Dermis lymphatic vessel endothelial cell (primary cell): ENCODE results near the gene CNOT3. TPM values are rescaled to one million over a fixed set of nuclear protein-coding genes. Genes with fewer than 3 reads are reported as not detected.

Experiments
- total RNA-seq: library from RNA; depleted of rRNA; stranded (reverse); fragments of >200 nt; gene quantifications from 2 replicates; pipeline ENCODE4 v1.2.1, GENCODE V29; 2014

The CNOT3 gene
- 5.7 and 9.2 TPM in 2 replicates for total RNA-seq

DNA sequence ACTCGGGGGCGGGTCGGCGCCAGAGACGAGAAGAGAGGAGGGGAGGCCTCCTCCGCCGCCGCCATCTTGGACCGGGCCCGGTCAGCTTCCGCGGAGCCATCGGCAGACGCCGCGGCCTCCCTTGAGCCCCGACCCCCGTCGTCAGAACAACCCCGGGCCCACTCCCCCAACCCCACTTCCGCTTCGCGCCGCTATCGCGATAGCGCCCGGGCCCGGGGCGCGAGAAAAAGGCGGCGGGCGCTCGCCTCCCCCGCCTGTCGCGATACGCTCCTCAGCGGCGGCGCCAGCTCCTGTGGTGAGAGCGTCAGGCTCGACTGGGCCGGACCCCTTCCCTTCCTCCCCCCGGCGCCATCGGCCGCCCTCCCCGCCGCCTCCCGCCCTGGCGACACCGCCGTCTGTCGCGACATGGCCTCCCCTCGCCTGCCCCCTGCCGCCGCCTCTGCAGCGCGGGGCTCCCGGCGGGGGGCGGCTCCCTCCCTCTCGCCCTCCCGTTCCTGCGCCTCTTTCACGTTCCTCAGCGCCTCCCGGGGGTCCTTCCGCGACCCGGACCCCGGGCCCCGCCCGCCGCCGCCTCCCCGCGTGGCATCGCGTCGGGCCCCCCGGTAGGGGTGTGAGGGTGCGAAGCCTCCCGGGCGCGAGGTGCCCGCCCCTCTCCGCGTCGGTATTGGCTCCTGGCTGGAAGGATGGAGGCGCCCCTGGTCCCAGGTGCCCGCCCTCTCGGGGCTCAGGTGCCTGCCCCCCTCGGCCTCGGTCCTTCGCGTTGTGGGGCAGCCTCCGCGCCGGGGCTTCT, at the start of gene CNOT3:
Gene CNOT3, plus strand, starts transcription at position 64 of the 790 bp plus-strand sequence. CDS start 5,217 bp downstream, outside the sequence.

DNA sequence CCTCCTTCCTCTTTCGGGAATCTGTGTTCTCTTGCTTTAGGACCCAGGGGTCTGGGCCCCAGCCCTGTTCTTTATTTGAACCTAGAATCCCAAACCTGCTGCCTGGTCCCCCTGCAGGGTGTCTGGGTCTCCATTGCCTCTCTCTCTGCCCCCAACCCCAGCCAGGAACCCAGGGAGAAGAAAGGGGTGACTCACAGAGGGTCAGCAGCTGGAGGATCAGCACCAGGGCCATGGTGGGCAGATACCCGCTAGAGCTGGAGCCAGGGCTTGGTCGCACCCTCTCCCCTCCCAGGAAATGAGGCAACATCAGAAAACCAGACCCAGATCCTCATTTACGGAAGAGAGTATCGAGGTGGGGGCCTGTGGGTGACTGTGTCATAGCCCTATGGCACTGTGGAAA, 37.0 kb upstream of the CNOT3 start, which contains the start of gene OSCAR:
Gene OSCAR, minus strand, starts transcription at position 243 of the 400 bp plus-strand sequence. Its CDS starts 11 bp downstream, at position 232.

DNA sequence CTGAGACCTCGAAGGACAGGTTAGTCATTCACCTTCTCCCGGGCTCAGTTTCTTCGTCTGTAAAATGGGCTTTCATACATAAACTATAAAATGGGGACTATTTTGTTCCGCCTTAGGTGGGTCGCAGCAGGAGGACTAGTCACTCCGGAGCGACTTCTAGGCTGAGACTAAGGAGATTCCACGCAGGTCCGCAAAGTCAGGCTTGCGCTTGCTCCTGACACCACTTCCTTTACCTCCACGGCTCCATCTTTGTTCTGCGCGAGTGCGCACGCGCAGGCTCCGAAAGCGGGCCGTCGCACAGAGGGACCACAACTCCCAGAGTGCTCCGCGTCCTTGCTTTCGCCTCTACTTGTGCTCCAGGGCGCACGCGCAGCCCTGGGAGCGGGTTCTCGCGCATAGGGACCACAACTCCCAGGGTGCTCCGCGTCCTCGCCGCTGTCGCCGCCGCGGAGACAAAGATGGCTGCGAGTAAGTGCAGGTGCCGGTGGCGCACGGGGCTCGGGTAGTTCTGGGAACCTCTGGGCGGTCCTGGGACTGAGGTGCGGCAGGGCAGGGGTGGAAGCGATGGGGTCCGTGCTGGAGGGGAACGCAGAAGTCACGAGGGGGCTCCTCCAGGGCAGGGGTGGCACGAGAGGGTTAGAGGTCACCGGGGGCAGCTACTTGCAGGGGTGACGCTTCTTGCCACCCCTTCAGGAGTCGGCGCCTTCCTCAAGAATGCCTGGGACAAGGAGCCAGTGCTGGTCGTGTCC, 35.0 kb upstream of the CNOT3 start, which contains the start of gene NDUFA3:
Gene NDUFA3, plus strand, starts transcription at position 435 of the 749 bp plus-strand sequence. Its CDS starts 24 bp downstream, at position 459.

DNA sequence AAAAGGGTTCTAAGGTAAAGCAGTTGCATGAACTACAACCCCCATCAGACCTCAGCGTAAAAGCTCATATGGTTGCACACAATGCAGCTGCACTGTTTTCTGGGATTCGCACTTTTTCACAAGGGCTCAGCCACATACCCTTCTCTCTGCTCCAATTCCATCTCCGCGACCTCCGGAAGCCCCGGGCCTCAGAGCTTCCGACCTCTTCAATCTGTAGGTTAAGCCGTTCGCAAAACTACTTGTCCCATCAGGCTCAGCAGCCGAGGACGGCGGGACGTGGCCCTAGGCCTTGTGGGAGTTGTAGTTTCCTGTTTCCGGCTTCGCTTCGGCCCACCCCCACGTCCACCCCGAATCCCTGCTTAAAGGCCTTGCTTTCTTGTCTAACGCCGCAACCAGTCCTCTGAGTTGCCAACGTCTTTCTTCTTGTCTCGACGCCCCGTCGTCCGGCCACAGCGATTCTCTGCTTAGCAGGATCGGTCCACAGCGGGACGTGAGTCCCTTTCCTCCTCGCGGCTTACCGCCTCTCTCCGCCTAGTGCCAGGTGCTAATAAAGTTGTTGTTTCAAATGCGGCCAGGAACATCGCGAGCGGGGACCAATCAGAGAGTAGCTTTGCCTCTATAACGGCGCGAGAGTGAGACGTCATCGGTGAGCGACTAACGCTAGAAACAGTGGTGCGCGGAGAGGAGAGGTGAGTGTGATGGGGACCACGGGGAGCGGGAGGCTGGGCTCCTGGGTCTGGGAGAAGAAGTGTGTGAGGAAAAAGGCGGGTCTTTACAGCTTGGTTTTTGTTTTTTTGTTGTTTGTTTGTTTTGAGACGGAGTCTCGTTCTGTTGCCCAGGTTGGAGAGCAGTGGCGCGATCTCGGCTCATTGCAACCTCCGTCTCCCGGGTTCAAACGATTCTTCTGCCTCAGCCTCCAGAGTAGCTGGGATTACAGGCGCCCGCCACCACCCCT, 22.2 kb upstream of the CNOT3 start, which contains the start of the genes PRPF31 and TFPT:
Gene PRPF31, plus strand, starts transcription at position 646 of the 955 bp plus-strand sequence. CDS start 2,525 bp downstream, outside the sequence.
Gene TFPT, minus strand, starts transcription at position 549 of the 955 bp plus-strand sequence. Its CDS starts 388 bp downstream, at position 161.

DNA sequence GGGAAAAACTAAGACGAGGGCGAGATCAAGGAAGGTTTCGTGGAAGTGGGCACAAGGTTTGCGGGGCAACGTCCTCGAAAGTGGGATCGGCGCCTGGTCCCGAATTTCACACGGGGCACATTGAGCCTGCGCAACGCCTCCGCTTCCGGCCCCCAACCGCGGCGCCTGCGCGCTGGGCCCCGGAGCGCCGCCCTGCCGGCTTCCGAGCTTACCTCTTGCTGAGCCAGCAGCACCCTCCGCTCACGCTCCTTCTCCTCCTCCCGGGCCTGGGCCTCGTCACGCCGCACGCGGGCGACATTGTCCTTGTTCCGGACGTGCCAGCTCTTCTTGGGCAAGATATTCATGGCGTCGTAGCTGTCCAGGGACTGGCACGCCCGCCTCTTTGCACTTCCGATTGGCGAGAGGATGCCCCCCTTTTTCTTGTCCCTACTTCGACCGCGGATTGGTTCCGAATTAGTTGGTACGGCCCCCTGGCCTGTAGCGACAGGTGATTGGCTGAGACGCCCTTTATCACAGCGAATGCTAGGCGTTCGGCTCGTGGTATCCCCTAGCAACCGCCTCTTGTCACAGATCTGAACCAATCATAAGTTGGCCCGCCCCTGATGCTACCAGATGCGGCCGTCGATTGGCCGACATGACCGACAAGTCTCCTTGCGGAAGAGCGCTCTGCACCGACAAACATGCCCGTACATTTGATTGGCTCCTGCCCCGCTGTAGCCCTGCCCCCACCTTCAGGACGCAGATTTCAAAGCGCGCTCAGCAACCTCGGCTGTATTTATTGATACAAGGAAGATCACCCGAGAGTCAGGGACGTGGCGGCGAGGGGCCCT, 22.0 kb downstream of the CNOT3 start, which contains the start of gene LENG1:
Gene LENG1, minus strand, starts transcription at position 370 of the 830 bp plus-strand sequence. Its CDS starts 26 bp downstream, at position 344.

DNA sequence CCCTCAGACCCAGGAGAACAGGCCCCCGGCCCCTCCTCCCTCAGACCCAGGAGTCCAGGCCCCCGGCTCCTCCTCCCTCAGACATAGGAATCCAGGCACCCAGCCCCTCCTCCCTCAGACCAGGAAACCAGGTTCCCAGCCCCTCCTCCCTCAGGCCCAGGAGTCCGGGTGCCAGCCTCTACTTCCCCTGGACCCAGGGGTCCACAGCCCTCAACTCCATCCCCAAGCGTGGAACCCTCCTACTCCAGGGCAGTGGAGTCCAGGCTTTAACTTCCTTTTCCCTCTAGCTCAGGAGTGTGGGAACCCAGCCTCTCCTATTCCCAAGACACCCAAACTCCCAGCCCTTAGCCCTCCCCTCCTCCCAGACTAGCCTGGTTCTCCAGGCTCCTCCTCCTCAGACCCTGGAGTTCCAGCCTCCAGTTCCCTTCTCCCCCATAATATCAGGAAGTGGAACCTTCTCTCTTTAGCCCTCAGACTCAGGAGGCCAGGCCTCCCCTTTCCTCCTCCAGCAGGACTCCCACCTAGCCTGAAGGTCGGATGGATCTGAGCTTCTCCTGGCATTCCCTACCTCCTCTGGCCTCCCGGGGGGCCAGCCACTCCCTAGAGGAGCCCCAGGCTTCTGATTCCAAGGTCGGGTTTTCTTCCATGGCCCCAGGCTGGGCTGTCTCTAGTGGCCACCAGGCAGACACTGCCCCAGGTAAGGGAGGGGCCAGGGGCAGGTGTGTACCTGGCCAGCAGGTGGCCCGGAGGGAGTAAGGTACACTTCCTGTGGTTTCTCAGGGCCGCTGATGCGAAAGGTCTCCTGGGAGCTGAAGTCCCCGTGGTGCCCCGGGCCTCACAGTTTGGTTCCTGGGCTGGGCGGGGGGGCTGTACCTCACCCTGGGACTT, 35.2 kb downstream of the CNOT3 start, which contains the start of gene TMC4:
Gene TMC4, minus strand, starts transcription at position 690 of the 888 bp plus-strand sequence. Its CDS starts 43 bp downstream, at position 647.

DNA sequence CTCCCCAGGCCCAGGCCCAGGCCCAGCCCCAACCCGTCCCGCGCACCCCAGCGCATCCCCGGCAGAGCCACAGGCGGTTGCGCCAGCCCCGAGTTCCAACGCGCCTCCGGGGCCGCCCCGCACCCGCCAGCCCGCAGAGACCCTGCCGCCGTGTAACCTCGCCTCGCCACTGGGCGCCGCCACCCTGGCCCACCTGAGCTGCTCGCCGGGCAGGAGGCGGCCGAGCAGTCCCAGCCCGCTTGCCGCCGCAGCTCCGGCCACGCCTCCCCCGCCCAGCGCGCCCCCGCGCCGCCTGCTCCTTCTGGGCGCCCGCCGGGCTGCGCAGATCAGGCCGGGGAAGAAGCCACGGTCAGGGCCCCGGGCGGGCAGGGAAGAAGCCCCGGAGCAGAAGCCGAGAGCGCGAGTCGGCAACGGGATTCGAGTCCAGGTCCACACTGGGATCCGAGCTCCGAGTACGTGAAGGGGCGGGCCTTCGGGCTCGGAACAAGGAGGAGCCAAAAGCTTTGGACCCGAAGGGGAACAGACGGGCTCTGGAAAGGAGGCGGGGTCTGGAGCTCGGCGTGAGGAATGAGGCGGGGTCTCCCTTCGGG, 51.7 kb downstream of the CNOT3 start, which contains the start of gene MBOAT7:
Gene MBOAT7, minus strand, starts transcription at position 436 of the 590 bp plus-strand sequence. CDS start 1,072 bp downstream, outside the sequence.

DNA sequence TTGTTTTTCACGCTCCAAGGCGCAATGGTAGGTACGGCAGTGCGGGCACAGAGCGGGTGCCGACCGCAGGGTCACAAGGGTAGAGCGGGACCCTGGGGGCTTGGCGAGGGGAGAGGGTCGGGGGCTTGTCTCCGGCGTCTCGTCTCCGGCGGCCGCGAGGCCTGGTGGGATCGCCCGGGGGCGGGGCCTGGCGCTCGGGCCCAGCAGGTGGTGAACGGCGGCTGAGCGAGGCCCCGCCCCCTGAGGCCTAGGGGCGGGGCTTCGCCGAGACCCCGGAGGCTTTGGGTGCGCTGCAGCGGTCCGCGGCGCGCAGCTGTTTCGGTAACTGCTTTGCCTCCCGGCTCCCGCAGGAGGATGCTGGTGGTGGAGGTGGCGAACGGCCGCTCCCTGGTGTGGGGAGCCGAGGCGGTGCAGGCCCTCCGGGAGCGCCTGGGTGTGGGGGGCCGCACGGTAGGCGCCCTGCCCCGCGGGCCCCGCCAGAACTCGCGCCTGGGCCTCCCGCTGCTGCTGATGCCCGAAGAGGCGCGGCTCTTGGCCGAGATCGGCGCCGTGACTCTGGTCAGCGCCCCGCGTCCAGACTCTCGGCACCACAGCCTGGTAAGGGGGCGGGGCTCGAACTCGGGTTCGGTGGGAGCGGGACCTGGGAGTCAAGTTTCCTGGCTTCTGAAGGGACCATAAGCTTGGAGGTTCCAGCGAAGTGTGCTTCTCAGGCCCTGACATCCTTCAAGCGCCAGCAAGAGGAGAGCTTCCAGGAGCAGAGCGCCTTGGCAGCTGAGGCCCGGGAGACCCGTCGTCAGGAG, 53.6 kb downstream of the CNOT3 start, which contains the start of gene TSEN34:
Gene TSEN34, plus strand, starts transcription at position 298 of the 800 bp plus-strand sequence. Its CDS starts 57 bp downstream, at position 355.

Other genes with a start within 250 kb of the CNOT3 start
- gene CACNG7, start 228.5 kb upstream of the CNOT3 start, total RNA-seq: not detected in 2 replicates
- under 0.01 and 0.17 TPM in 2 replicates for gene CACNG8, start 174.8 kb upstream of the CNOT3 start, total RNA-seq
- gene CACNG6, start 146.1 kb upstream of the CNOT3 start, total RNA-seq: 0.54 and 0.69 TPM in 2 replicates
- gene VSTM1, start 73.9 kb upstream of the CNOT3 start, total RNA-seq: not detected in 2 replicates
- gene TARM1, start 56.4 kb upstream of the CNOT3 start, total RNA-seq: not detected in 2 replicates
- gene OSCAR, start 37.0 kb upstream of the CNOT3 start, total RNA-seq: not detected in 2 replicates
- 14.5 and 18.1 TPM in 2 replicates for gene NDUFA3, start 34.9 kb upstream of the CNOT3 start, total RNA-seq
- 18.8 and 21.1 TPM in 2 replicates for gene TFPT, start 22.1 kb upstream of the CNOT3 start, total RNA-seq
- gene PRPF31, start 22.0 kb upstream of the CNOT3 start, total RNA-seq: 48.8 and 54.8 TPM in 2 replicates
- gene LENG1, start 22.0 kb downstream of the CNOT3 start, total RNA-seq: 4.9 and 5.7 TPM in 2 replicates
- 0.34 and 0.54 TPM in 2 replicates for gene TMC4, start 35.4 kb downstream of the CNOT3 start, total RNA-seq
- 6.6 and 8.7 TPM in 2 replicates for gene MBOAT7, start 51.8 kb downstream of the CNOT3 start, total RNA-seq
- gene TSEN34, start 53.5 kb downstream of the CNOT3 start, total RNA-seq: 40.1 and 41.5 TPM in 2 replicates
- gene RPS9, start 63.1 kb downstream of the CNOT3 start, total RNA-seq: 3,120 and 3,598 TPM in 2 replicates
- gene LILRB3, start 85.2 kb downstream of the CNOT3 start, total RNA-seq: not detected in 2 replicates
- not detected in 2 replicates for gene LILRA6, start 105.0 kb downstream of the CNOT3 start, total RNA-seq
- gene LILRB5, start 119.5 kb downstream of the CNOT3 start, total RNA-seq: not detected in 2 replicates
- gene LILRB2, start 143.3 kb downstream of the CNOT3 start, total RNA-seq: not detected in 2 replicates
- gene LILRA5, start 175.4 kb downstream of the CNOT3 start, total RNA-seq: not detected in 2 replicates
- gene LILRA4, start 201.4 kb downstream of the CNOT3 start, total RNA-seq: not detected in 2 replicates
- gene LAIR1, start 227.2 kb downstream of the CNOT3 start, total RNA-seq: not detected in 2 replicates